Fibroblast of pulmonary artery (primary cell): Measurements from ENCODE around the gene ATP6V0D1.

Experiments used
- DNase-seq: peaks from one replicate; pipeline ENCODE4 v3.0.0-alpha.2; 2010; ENCODE audit warnings: low read depth
- H3K4me3 ChIP-seq: replicated peaks from 2 replicates; pipeline ENCODE4 v1.5.1; 2011; ENCODE audit warnings: low read depth, mild to moderate bottlenecking, control low read depth, low read length, moderate library complexity
- TF ChIP-seq, protein P1 (sequence below): IDR thresholded peaks from 2 replicates; pipeline ENCODE4 v1.5.1; 2011; ENCODE audit warnings: mild to moderate bottlenecking, control low read depth, low read length, inconsistent platforms; ENCODE audit errors: missing control alignments

ATP6V0D1 gene

DNA sequence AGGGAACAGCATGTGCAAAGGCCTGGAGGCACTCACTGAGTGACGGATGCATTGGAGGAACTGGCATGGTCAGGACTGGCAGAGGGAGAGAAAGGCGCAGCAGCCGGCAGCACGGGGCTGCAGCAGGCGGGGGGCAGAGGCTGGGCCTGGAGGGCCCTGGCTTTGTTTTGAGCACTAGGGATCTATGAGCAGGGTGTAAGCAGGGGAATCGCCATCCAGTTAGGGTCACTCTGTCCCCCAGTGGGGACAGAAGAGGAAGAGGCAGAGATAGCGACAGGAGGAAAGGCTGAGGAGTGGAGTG lies 35.9 kb downstream of the ATP6V0D1 start:
- no peak for DNase-seq
- TF ChIP-seq, protein P1, sequence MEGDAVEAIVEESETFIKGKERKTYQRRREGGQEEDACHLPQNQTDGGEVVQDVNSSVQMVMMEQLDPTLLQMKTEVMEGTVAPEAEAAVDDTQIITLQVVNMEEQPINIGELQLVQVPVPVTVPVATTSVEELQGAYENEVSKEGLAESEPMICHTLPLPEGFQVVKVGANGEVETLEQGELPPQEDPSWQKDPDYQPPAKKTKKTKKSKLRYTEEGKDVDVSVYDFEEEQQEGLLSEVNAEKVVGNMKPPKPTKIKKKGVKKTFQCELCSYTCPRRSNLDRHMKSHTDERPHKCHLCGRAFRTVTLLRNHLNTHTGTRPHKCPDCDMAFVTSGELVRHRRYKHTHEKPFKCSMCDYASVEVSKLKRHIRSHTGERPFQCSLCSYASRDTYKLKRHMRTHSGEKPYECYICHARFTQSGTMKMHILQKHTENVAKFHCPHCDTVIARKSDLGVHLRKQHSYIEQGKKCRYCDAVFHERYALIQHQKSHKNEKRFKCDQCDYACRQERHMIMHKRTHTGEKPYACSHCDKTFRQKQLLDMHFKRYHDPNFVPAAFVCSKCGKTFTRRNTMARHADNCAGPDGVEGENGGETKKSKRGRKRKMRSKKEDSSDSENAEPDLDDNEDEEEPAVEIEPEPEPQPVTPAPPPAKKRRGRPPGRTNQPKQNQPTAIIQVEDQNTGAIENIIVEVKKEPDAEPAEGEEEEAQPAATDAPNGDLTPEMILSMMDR = no peak
- H3K4me3 ChIP-seq = no peak overlapping the region

DNA sequence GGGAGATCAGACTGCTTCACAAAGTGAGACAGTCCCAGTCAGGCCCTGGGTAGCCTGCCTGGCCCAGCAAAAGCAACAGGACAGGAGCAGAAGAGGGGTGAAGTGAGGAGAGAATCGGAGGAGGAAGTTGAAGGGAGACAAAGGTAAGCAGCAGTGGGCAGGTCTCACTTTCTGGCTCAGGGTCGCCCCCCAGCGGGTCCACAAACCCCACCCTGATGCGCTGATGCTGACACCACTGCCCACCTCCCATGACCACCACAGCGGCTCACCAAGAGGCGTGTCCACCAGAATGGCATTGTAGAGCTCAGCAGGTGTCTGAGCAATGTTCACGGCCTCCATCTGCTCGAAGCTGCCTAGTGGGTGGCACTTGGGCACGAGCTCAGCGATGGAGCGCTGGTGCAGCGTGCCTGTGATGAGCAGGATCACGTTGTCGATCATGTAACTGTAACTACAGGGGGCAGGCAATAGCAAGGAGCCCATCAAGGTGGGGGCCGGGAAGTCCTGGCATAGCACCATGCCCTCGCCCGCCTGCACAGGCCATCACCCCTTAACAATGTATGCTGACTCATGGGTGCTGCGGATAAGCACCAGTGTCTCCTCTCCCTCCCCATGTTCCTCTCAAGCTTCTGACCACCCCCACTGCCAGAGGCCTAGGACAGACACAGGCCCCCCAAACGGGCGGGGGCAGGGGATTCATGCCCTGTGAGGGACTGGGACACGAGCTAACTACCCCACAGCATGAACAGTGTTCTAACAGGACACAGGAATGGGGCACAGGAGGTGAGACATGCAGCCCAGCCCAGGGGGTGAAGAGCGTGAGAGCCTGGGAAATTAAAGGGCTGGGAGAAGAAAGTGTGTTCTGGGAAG lies 36.5 kb downstream of the ATP6V0D1 start:
- H3K4me3 ChIP-seq = no peak overlapping the region
- no peak for DNase-seq
- TF ChIP-seq, protein P1 = no peak

DNA sequence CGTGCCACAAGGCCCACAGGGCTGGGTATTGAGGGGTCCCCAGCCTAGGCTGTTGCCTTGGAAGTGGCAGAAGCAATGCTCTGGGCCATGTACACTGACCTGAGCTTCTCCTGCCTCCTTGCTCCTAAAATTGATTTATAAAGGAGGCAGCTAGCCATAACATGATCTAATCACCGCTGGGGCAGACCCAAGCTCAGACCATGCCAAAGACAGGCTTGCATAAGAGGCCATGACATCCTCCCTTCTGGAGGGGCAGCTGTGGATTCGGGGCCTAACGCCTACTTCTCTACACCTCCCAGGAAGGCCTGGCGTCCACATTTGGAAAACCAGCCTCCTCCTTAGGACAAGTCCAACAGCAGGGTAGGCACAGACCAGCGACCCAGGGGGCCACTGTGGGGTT lies 37.7 kb downstream of the ATP6V0D1 start:
- DNase-seq = no peak
- TF ChIP-seq, protein P1 = no peak
- no peak overlapping the region for H3K4me3 ChIP-seq

DNA sequence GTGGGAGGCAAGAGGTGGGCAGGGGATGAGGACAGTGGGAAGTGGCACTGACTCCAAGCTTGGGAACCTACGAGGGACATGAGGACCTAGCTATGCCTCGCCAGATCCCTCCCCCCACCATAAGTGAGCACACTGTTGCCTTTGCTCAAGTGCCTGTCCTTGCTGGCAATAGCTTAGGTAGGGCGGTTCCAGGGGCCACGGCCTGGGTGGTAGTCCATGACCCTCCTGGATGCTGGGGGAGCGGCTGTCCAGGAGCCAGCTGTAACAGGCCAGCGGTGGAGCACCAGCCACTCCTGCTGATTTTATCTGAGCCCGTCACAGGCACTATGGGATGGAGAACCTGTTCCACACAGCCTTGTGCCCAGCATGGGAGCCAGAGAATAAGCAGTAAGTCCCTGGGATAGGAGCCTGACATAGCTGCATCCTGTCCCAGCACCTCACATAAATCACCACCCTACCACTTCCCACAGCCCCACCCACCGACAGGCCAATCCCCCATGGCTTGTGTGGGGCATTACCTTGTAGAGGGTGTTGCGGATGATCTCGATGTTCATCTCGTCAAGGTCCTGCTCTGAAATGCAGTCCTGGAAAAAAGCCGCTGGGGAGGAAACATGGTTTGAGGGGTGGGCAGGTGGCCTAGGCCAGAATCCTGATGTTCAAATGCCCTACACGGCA lies 38.2 kb downstream of the ATP6V0D1 start:
- TF ChIP-seq, protein P1 = no peak
- no peak overlapping the region for H3K4me3 ChIP-seq
- no peak for DNase-seq

DNA sequence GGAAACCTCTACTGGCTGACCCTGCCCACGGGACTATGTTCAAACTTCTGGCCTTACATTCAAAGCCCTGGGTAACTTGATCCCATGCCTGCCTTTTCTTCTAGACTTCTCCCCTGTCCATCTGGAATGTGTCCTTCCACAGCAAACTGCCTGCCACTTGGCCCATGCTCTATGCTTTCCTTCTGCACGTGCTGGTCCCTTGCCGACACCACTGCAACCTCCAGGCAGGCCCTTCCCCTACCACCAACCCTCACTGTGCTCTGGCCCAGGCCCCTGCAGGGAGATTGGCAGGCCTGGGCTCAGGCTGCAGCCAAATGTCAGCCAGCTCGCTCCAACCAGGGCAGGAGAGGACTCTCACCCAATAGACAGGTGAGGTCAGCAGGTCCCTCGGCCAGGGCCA lies 39.0 kb downstream of the ATP6V0D1 start:
- no peak for DNase-seq
- TF ChIP-seq, protein P1 = no peak
- no peak overlapping the region for H3K4me3 ChIP-seq

DNA sequence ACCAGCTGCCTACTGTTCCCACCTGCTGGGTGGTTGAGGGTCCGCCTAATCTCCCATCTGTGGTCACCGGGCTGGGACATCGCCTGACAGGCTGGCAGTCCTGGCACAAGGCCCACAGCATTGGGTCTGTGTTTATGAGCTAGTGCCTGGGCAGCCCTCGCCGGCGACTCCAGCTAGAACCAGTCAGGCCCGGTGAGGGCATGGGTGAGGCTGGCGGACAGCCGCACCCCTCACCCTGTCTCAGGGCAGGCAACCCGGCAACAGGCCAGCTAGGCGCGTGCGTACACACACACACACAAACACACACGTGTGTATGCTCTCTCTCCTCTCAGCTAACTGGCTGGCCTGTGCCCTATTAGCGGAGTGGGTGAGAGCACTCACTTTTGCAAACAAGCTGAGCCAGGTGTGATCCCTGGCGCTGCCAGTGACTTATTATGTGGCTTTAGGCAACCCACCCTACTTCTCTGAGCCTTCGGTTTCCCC lies 39.6 kb downstream of the ATP6V0D1 start:
- DNase-seq = no peak
- TF ChIP-seq, protein P1 = no peak
- H3K4me3 ChIP-seq = no peak overlapping the region
